Measurements from ENCODE around the gene EFNA5. TPM values are rescaled to one million over a fixed set of nuclear protein-coding genes. Genes with fewer than 3 reads are reported as not detected.
A peak's percentile ranks its signal among the peaks of the same experiment; 100 is the strongest.

Gene EFNA5
- total RNA-seq, 1 experiment from 2014 or later: 4.0 TPM

DNA sequence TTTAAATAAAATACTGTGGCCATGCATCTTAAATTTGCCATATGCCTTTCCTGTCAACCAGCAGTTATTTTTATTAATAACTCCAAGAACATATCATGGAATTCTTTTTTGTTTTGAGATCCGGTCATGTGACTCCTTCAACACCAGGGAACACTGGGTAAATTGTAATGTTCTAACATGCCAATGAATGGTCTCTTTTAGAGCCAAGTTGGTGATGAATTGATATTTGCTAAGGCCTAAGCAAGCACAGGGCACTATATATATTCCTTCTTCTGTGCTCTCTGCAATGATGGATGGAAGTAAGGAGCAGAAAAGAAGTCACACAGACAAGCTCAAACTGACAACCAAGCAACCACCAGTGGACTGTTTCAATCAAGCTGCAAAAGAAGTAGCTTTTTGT lies 124.0 kb downstream of the EFNA5 start:
- no peak for DNase-seq (ENCODE audit: low read depth)

DNA sequence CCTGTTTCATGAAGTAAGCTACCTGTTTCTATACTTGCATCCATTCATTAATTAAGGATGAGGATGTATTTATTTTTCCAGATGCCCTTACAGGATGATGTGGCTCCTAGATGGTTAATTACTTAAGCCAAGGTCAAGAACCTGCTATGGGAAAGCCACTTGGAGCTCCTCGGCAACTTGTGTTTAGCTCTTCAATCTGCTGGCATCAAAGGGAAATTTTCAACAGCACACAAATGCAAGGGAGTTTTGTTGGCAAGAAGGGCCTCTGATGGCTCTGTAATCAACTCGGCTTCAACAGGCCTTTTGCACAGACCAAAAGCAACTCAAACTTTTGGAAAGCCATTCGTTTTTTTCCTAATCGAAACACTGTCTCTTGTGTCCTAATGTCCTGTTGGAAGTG lies 125.3 kb downstream of the EFNA5 start:
- no peak for DNase-seq (ENCODE audit: low read depth)

DNA sequence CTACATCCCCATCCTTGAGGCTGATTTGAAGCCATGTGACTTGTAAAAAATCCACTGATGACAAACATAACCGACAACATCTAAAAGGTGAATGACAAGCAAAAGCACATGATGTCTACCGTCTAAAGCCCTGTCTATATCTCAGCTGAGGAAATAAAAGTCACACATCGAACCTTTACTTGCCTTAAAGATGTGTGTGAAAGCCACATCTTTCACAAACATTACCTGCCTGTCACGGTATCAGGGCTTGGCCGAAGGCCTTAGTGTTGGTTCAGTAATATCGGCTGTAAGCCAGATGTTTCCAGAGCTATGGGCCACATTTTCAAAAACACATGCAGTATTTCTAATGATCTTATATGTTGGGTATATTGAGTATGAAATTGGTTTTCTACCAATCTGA lies 125.8 kb downstream of the EFNA5 start:
- DNase-seq (ENCODE audit: low read depth): no peak

DNA sequence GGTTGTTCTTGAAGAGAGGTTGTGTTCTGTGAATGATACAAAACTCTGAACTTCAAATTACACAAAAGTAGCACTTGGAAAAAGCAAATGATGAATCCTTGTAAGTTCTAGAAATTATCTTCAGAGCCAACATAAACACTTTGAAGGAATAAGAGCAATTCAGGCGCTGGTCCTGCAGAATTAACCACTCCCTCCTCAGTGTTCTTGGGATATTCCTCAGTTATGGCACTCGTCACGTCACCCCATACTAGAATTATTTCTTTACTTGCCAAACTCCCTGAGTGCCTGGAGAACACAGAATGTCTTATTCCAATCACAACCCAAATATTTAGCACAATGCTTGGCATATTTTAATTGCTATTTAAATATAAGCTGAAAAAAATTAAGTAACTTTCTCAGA lies 126.3 kb downstream of the EFNA5 start:
- DNase-seq (ENCODE audit: low read depth): no peak

DNA sequence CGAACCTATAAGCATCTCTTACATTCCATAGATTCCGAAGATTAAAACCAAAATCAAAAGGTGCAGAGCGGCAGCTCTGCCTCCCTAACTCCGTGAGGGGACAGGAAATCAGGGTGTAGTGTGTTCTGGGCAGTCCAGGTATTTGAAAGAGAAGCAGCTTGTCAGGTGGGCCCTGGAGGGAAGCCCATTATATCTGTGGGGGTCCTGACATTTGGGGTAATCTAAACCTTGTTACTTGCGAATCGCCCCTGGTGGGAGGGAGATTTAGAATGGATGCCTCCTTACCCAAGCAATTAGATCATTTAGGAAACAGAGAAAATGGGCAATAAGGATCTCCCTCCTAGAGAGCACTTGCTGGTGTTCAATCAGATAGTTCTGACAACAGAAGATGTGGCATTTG lies 126.9 kb downstream of the EFNA5 start:
- no peak for DNase-seq (ENCODE audit: low read depth)

DNA sequence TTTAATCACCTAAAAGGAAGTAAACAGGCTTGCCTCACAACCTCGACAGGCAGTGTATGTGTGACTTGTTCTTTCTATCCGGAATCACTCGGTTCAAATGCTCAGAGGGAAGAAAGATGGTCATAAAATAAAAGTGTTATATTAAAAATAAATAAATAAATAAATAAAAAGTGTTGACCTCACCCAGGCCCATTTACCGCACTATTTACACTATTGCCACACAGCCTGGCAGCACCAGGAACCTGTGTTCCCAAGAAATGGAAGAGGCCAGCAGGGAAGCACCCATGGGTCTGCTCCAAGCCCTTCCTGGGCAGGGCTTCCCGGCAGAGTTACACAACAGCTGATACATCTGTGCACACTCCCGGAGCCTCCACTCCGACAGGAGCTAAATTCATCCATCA lies 127.9 kb downstream of the EFNA5 start:
- DNase-seq (ENCODE audit: low read depth): peak; percentile 46

DNA sequence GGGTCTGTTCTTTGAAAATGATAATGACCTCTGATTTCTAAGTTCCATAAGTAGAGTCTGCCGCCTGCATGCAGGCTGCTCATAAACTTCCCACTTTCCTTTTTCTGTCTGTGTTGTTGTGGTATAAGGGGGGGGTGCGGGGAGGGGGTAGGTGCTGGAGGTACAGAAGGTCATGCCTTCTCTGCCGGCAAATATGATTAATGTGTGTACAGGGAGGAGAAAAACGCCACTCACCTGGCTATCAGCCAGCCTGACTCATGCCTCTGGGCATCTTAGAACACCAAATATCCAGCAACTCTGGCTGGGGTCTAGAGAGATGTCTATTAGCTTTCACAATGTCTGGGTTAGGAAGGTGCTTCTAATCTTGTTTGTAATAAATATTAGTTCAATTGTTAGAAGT lies 128.3 kb downstream of the EFNA5 start:
- DNase-seq (ENCODE audit: low read depth): peak; percentile 97

DNA sequence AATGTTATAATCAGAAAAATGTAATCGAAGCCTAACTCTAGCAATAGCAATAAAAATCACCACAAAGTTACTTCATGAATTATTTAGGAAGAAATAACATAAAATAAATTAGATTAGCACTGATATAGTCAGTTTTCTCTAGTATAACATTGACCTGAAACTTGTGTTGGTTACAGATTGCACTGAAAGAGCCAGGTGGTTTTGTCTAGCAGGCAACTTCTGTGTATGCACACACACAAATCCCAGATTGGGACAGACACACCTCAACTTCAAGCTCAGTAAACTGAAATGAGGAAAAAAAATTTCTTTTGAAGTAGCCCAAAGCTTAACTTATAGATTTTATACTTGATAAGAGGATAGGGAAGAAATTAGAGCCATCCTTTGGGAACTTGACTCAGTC lies 129.3 kb downstream of the EFNA5 start:
- no peak for DNase-seq (ENCODE audit: low read depth)

DNA sequence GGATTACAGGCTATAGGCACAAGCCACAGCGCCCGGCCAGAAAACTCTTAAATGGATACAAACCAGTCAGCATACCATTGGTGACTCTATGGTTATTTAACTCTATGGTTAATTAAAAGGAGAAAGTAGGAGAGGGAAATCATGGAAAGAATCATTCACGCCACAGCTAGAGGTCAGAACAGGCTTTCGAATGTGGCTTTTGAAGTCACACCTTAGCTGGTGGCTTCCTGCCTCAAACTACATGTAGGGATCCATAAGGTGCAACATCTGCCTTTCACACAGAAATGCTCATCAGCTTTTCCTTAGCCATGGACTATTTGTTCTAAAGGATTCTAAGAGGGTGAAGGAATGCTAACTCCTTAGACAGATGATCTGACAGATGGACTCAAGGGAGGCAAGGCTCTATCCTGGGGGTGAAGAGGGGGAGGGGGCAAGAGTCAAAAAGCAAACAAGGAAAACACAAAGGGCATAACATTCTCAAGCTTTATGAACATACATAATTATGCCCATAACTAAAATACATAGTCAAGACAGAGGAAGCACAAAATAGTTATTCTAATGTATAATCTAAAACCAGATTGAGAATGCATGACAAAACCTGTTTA lies 130.9 kb downstream of the EFNA5 start:
- no peak for DNase-seq (ENCODE audit: low read depth)

DNA sequence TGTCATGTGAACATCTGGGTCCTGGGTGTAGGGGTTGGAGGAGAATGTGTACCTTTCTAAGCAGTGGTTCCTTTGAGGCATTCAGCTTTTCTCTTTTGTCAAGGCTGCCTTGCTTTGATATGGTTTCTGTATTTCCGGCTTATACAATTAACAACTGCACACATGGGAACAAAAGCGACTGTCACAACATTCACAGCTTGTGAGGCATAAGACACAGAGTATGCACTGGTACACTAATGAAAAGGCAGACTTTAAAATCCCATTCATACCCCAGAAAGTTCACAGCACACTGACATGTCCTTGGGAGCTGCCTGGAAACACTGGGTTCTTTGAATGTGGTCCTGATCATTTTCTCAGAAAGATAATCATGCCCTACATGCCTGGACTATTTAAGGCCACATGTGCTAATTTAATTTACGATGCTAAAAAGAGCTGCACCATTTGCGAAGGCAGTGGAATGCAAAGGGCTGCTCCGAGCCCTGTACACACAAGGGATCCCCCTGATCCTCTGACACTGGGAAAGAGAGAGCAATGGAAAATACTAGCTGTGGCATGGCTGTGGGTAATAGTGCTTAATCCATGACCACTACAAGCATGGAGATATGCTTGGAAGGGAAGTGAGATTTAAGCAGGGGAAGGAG lies 131.8 kb downstream of the EFNA5 start:
- no peak for DNase-seq (ENCODE audit: low read depth)

DNA sequence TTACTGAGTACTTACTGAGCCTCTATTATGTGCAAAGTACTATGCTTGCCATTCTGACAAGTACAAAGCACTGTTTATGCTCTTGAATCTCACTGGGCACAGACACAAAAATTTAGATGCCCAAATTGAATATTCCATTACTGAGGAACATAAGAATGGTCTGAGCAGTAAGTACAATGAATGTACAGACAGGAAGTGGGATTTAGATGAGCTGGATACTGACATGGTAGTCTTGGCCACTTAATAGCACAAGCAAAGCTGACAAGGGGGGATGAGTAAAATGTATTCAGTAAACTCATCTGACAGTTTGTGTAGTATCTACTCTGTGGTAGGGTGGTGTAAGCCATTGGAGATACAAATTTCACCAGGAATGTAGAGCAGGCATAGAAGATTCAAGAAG lies 132.4 kb downstream of the EFNA5 start:
- DNase-seq (ENCODE audit: low read depth): peak; percentile 52

DNA sequence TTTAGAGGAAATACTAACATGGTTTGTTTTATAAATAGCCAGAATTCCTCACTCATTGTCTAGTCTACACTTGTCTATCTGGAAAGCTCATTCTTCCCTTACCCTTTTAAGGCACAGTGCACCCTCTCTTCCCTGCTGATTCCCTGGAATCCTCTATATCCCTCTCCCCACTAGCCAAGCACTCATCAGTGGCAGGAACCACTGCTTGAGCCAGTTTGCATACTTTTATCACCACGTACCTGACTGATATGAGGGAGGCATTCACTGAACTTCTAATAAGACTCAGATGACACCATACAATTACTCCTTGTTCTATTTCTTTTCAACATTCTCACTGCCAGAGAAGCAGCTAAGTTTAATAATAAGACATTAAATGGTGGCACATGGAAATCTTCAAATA lies 134.9 kb downstream of the EFNA5 start:
- DNase-seq (ENCODE audit: low read depth): no peak

DNA sequence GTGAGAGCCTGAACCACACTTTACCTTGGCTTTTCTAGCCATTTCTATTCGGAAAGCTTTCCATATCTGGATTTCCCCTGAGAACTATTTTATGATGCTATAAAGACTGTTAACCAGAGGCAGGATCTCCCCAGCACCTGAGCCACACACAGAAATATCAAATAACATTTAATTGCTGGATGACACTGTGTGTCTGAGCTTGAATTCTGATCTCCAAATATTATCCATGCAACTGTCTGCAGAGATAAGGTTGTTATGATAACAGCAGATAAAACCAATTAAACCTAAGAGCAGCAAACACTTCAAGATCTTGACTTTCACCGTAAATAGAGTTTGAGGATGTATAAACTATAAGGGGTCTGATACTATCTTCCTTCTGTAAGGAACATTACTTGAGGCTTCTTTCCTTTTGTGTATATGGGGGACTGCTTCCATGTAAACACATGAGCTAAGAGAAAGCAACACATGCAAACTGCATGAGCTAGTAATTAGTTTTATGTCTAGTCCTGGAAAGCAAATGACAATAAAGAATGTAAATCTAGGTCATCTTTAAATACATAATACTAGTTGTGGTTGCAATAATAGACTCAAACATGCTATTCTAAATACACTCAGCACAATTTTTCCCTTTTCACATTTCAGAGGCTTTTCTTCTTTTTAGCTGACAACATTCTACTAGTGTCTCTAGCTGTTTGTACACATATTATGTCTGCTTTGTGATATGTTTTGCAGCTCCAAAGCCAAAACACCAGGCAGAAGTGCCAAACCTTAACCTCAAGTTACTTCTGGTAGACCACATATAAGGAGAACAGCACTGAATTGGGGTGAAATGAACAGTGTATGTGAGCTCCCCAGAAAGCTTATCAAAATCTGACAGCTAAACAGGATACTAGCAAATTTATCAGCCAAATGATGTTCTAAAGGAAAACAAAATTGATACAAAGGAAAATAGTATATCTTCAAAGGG lies 136.5 kb downstream of the EFNA5 start:
- no peak for DNase-seq (ENCODE audit: low read depth)

DNA sequence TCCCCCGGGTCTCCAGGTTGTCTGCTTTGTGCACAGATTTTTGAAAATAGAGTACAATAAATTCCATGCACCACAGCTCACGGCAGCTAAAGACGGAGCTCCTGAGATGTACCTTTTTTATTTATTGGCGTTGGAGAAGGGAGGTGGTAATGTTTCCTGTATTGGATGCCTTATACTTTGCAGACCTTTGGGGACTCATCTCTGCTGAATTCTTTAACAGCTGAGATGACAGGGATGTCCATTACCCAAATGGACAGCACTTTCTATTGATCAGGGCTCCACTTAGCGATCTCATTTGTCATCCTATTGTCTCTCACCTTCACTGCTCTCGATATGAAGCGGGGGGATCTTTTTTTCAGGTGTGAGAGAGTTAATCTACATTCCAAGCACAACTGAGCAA lies 137.8 kb downstream of the EFNA5 start:
- no peak for DNase-seq (ENCODE audit: low read depth)

DNA sequence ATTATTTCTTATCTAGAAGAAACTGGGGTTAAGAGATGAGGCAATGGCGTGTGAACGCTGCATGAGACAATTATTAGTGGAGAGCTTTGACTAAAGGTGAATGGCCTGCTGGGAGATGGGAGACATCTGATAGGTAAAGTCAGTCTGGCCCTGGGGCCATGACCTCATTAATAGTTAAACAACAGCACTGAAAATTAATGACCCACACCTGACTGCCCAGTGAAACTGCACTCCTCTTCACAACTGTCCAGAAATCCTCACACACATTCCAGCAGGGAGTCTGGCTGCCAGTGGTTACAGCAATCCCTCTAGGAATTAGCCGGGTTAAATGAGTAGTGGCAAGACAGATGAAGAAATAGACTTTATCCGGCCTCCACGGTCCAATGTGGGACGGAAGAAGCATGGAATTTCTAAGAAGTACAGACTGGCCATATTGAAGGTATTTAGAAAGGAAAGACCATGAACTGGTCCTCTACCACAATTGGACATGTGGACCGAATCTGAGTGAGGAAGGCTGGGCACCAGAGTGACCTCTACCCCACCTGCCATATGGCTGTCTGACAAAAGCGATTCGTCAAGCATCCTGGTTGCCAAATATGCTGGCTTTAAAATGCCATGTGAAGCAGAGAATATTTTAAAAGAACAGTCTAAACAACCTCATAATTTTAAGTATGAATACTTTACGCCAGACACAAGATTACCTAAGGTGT lies 138.4 kb downstream of the EFNA5 start:
- DNase-seq (ENCODE audit: low read depth): no peak

DNA sequence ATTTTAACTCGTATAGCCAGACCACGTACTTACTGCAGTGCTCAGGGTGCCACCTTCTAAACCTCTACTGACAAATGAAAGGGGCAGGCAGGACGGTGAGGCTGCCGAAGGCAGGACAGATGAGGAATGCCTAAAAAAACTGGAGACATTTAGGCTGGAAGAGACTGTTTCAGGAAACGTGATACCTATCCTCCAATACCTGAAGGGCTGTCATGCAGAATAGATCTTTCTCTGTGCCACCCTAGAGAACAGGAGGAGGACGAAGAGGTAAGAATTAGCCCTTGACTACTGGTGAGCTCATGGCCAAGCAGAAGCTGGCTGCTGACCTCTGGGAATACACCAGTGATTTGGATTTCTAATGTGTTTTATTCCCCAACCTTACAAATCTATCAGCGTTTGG lies 139.4 kb downstream of the EFNA5 start:
- DNase-seq (ENCODE audit: low read depth): no peak

DNA sequence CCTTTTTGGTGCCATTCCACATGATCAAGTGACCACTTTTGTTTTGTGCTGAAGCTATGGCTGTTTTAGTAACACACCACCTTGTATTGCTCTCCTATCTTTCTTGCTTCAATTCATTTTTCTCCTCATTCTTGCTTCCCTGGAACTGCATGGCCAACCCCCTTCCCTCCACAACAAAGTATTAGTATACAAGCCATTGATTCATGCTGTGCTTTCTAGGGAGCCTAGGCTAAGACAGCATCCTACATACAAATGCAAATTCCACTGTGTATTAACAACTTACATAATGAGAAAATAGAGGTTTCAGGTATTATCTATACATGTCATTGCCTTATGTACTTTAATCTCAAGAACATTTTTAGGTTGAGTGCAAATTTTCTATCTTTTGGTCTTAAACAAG lies 141.1 kb downstream of the EFNA5 start:
- DNase-seq (ENCODE audit: low read depth): no peak

DNA sequence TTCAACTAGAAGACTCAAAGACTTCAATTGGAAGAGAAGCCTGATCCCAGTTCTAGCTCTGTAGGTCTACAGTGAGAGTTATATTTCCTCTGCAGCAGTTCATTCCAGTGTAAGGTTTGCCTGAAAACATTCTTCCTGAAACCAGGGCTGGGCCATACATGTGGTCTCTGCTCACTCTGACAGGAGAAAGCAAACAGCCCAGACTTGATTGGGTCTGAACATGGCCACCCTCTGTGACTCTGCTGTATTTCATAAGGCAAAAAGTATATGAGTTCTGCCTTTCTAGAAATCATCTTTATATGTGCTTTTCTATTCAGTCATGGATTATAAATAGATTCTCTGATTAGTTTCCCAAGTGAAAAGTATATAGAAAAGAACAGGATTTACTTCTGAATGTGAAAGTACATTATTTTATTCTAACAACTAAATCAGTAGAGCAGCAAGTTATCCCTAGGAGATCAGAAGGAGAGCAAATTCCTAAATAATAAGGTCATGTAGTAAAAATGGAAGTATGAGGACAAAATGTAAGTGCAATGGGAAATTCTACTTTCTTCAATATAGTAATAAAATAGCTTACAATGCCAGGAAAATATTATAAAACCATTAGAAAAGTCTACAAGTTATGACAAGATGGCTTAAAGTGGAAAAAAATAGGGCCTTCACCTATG lies 144.3 kb downstream of the EFNA5 start:
- no peak for DNase-seq (ENCODE audit: low read depth)

DNA sequence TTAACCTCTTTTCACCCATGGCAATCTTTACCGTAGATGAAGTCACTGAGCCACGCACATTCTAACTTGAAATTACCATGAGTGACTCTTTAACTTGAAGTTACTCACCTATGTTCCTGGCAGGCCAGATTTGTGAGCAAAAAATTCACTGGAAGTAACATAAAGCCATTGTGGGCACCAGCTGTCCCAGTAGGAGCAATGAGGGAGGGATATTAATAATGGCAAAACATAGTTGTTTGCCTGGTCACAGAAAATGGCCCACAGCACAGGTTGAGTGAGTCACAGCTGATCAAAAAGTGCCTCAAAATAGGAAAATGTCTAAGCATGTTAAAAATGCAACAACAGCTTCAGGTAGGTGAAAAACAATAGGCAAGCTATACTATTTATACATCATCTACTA lies 146.6 kb downstream of the EFNA5 start:
- DNase-seq (ENCODE audit: low read depth): no peak

DNA sequence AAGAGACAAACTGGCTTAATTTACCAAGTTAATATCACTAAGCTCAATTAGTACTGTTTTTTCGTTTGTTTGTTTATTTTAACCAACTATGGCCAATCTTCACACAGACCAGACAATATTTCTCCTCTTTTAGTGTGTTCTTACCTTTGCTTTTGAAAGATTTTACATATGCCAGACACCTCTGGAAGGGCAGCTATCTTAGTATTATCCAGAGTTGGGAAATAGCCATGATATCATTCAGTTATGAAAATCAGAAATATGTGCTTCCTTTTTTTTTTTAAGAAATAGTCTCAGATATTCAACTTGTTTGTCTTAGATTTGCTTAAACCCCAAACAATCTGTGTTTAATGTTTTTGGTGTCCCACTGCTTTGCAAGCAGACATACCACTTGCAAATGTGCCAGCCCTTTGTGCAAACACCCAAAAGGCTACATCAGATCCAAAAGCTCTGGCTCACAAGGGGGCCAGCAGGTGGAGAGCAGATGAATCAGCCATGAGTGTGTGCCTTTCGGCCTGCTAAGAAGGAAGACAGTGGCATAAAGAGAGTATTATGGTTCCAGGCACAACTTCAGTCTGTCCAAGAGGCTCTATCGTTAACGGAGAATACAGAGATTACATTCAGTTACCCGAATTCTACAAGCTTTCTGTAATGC lies 147.6 kb downstream of the EFNA5 start:
- DNase-seq (ENCODE audit: low read depth): peak; percentile 70

DNA sequence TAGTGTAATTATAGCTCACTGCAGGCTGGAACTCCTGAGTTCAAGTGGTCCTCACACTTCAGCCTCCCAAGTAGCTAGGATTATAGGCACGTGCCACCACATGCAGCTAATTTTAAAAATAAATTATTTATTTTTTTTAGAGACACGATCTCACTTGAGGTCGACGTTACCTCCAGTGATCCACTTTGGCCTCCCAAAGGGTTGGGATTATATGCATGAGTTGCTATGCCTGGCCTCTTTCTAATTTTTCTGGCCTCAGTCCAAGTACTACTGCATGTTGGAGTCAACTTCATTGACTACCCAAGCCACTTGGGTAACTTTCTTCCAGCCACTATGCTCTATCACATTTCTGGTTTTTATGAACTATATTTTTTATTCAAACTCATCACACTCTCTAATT lies 148.3 kb downstream of the EFNA5 start:
- no peak for DNase-seq (ENCODE audit: low read depth)
